SU-DHL-6 (cell line): Measurements from ENCODE around the gene LZTR1.
"Not testable (repeated sequence)": the region's sequence is repeated elsewhere in the genome, so short reads cannot be mapped to it uniquely, and the experiment has no call there.

Experiments
- H2AFZ ChIP-seq: fragments of 200-600 bp; sonication (generic); 2 replicates; pipeline ENCODE4 v1.6.1; 2014; ENCODE audit warnings: low read depth, mild to moderate bottlenecking, moderate library complexity, mixed read lengths, antibody characterized with exemption, low read length; ENCODE audit not compliant: severe bottlenecking
- H3F3A ChIP-seq: fragments of 200-600 bp; shearing (Covaris generic); 2 replicates; pipeline ENCODE4 v1.6.0; 2016; ENCODE audit warnings: antibody characterized with exemption, mild to moderate bottlenecking; ENCODE audit not compliant: insufficient read depth
- H3K27ac ChIP-seq: fragments of 200-600 bp; sonication (generic); 2 replicates; pipeline ENCODE4 v1.5.1; 2016; ENCODE audit warnings: low read depth, mild to moderate bottlenecking, low read length, moderate library complexity, mixed read lengths
- H3K27me3 ChIP-seq: fragments of 200-600 bp; sonication (generic), shearing (Covaris generic); 2 replicates; pipeline ENCODE4 v1.6.0; 2014; ENCODE audit warnings: mild to moderate bottlenecking, low read length
- H3K36me3 ChIP-seq: fragments of 200-600 bp; sonication (generic); 2 replicates; pipeline ENCODE4 v1.6.1; 2014; ENCODE audit warnings: mild to moderate bottlenecking, low read length, mixed read lengths
- H3K4me2 ChIP-seq: fragments of 300-600, 200-600 bp; shearing (Covaris generic), sonication (generic); 2 replicates; pipeline ENCODE4 v1.6.0; 2014; ENCODE audit warnings: low read length, low read depth, mild to moderate bottlenecking; ENCODE audit not compliant: poor library complexity, severe bottlenecking
- H3K4me3 ChIP-seq: fragments of 200-600 bp; sonication (generic); 2 replicates; pipeline ENCODE4 v1.5.1; 2014; ENCODE audit warnings: antibody characterized with exemption, low read length, mild to moderate bottlenecking, mixed read lengths; ENCODE audit not compliant: insufficient read depth, poor library complexity, severe bottlenecking
- H3K79me2 ChIP-seq: fragments of 200-600 bp; sonication (generic); 2 replicates; pipeline ENCODE4 v1.6.1; 2014; ENCODE audit warnings: mild to moderate bottlenecking, low read length, moderate library complexity; ENCODE audit not compliant: insufficient read depth
- H3K9ac ChIP-seq: fragments of 200-600 bp; sonication (generic); 2 replicates; pipeline ENCODE4 v1.7.0; 2014; ENCODE audit warnings: mild to moderate bottlenecking, low read length
- H3K9me2 ChIP-seq: fragments of 200-600 bp; sonication (generic); replicated peaks from 2 replicates; pipeline ENCODE4 v1.6.1; 2014; ENCODE audit warnings: low read length; ENCODE audit not compliant: insufficient read depth
- H3K9me3 ChIP-seq: fragments of 200-600 bp; sonication (generic); 2 replicates; pipeline ENCODE4 v1.6.1; 2014; ENCODE audit warnings: low read length, mixed read lengths; ENCODE audit not compliant: insufficient read depth
- H4K20me1 ChIP-seq: fragments of 200-600 bp; sonication (generic); 2 replicates; pipeline ENCODE4 v1.6.1; 2014; ENCODE audit warnings: low read depth, mild to moderate bottlenecking, antibody characterized with exemption, low read length, moderate library complexity, mixed read lengths
- CTCF ChIP-seq: fragments of 200-600 bp; sonication (generic); IDR thresholded peaks from one replicate; pipeline ENCODE4 v1.5.1; 2017; ENCODE audit warnings: antibody characterized with exemption, mild to moderate bottlenecking, low read length, moderate library complexity; ENCODE audit not compliant: insufficient read depth, poor library complexity, severe bottlenecking
- EZH2phosphoT487 ChIP-seq: fragments of 200-600 bp; sonication (generic), shearing (Covaris generic); conservative IDR thresholded peaks from 2 replicates; pipeline ENCODE4 v1.6.1; 2018; ENCODE audit warnings: mild to moderate bottlenecking, antibody characterized with exemption, low read length, moderate library complexity, mixed read lengths

Gene LZTR1

GRCh38 chr22:20970939-20971657, 11.0 kb upstream of the LZTR1 start:
- TF ChIP-seq EZH2phosphoT487: no peak
- no peak overlapping the region for H3K4me2 ChIP-seq
- no peaks in the 10 kb centered on the region for H4K20me1 ChIP-seq
- no peak overlapping the region for H2AFZ ChIP-seq
- no peaks in the 10 kb centered on the region for H3K9me2 ChIP-seq
- no peaks in the 10 kb centered on the region for H3F3A ChIP-seq
- no peak overlapping the region for H3K27ac ChIP-seq
- no peak overlapping the region for H3K4me3 ChIP-seq
- H3K9ac ChIP-seq: no peak overlapping the region
- H3K27me3 ChIP-seq: no peaks in the 10 kb centered on the region
- no peaks in the 10 kb centered on the region for H3K79me2 ChIP-seq
- no peaks in the 10 kb centered on the region for H3K36me3 ChIP-seq
- H3K9me3 ChIP-seq: no peaks in the 10 kb centered on the region

- not testable (repeated sequence) for H3K9ac ChIP-seq
These were observed 9.9 kb upstream of the LZTR1 start for GRCh38 chr22:20972014-20972694.

GRCh38 chr22:20972933-20973577, 9.0 kb upstream of the LZTR1 start:
- no peaks in the 10 kb centered on the region for H4K20me1 ChIP-seq
- H3K79me2 ChIP-seq: no peaks in the 10 kb centered on the region

More at GRCh38 chr22:20972014-20972694, 9.9 kb upstream of the LZTR1 start:
- H3K9me2 ChIP-seq, H3K4me3 ChIP-seq, H3K36me3 ChIP-seq, H3K27ac ChIP-seq, H4K20me1 ChIP-seq, H3K27me3 ChIP-seq, H2AFZ ChIP-seq, H3K9me3 ChIP-seq, H3F3A ChIP-seq, H3K4me2 ChIP-seq, H3K79me2 ChIP-seq: not testable (repeated sequence)

More at GRCh38 chr22:20972933-20973577, 9.0 kb upstream of the LZTR1 start:
- Histone ChIP-seq H3K27me3 (no peaks in the 10 kb centered on the region), H3K4me3 (no peak overlapping the region), H2AFZ (no peak overlapping the region), H3K36me3 (no peaks in the 10 kb centered on the region), H3K27ac (no peak overlapping the region), H3K9ac (no peak overlapping the region), H3K9me2 (no peaks in the 10 kb centered on the region), H3K4me2 (no peak overlapping the region), H3K9me3 (no peaks in the 10 kb centered on the region), H3F3A (no peaks in the 10 kb centered on the region)
- TF ChIP-seq EZH2phosphoT487 (no peak), CTCF (no peak)
